ENCODE results near the gene KLHL15. TPM values are rescaled to one million over a fixed set of nuclear protein-coding genes. Genes with fewer than 3 reads are reported as not detected.

The KLHL15 gene
- total RNA-seq, 4 donors from 2014 or later: 6.9 to 13.2 (median 8.9) TPM

- TF ChIP-seq CTCF (IDR thresholded peaks at IDR 0.05) (no peak), EP300 (IDR thresholded peaks at IDR 0.05) (no peak), POLR2A (IDR thresholded peaks at IDR 0.05) (no peak)
- no peaks in the 10 kb centered on the region for H3K9me3 ChIP-seq
- no peak overlapping the region for H3K27ac ChIP-seq
- H3K36me3 ChIP-seq: peaks cover 0 to 8% (median 0%) of the 10 kb centered on the region in 3 donors
- WGBS, 2 donors: 84 to 96% methylated on average over 3 of the region's 3 CpGs
- DNase-seq (ENCODE audit: low spot score in 2 of 2): no peak
- H3K27me3 ChIP-seq: peaks cover 0 to 11% of the 10 kb centered on the region in 2 donors
- no peak overlapping the region for H3K4me3 ChIP-seq
- H3K4me1 ChIP-seq: no peaks in the 10 kb centered on the region
Measured at GRCh38 chrX:23993012-23993633, 33.9 kb downstream of the KLHL15 start.

GRCh38 chrX:23992431-23992830, 34.6 kb downstream of the KLHL15 start:
- Histone ChIP-seq H3K36me3 (peaks cover 0 to 15% (median 0%) of the 10 kb centered on the region in 3 donors), H3K27ac (no peak overlapping the region), H3K4me3 (no peak overlapping the region), H3K4me1 (no peaks in the 10 kb centered on the region), H3K9me3 (no peaks in the 10 kb centered on the region), H3K27me3 (peaks cover 0 to 11% of the 10 kb centered on the region in 2 donors)
- no peak for DNase-seq (ENCODE audit: low spot score in 2 of 2)
- TF ChIP-seq CTCF (IDR thresholded peaks at IDR 0.05) (no peak), POLR2A (IDR thresholded peaks at IDR 0.05) (no peak), EP300 (IDR thresholded peaks at IDR 0.05) (no peak)
- 84 to 90% methylated on average over 3 of the region's 3 CpGs for WGBS, 2 donors

- DNase-seq (ENCODE audit: low spot score in 2 of 2): no peak
- Histone ChIP-seq H3K27ac (no peak overlapping the region), H3K36me3 (peaks cover 0 to 15% (median 0%) of the 10 kb centered on the region in 3 donors), H3K4me1 (no peaks in the 10 kb centered on the region), H3K9me3 (no peaks in the 10 kb centered on the region), H3K4me3 (no peak overlapping the region), H3K27me3 (peaks cover 0 to 11% of the 10 kb centered on the region in 2 donors)
- TF ChIP-seq CTCF (IDR thresholded peaks at IDR 0.05) (no peak), EP300 (IDR thresholded peaks at IDR 0.05) (no peak), POLR2A (IDR thresholded peaks at IDR 0.05) (no peak)
- 90 to 95% methylated on average over 2 of the region's 2 CpGs for WGBS, 2 donors
Measured at GRCh38 chrX:23990455-23990854, 36.5 kb downstream of the KLHL15 start.

- peaks cover 0 to 11% of the 10 kb centered on the region in 2 donors for H3K27me3 ChIP-seq
- no peaks in the 10 kb centered on the region for H3K9me3 ChIP-seq
- DNase-seq (ENCODE audit: low spot score in 2 of 2): no peak
- H3K36me3 ChIP-seq: peaks cover 0 to 15% (median 0%) of the 10 kb centered on the region in 3 donors
- no peak overlapping the region for H3K27ac ChIP-seq
- 94 to 100% methylated on average over 3 of the region's 3 CpGs for WGBS, 2 donors
- TF ChIP-seq CTCF (IDR thresholded peaks at IDR 0.05): no peak
- TF ChIP-seq EP300 (IDR thresholded peaks at IDR 0.05): no peak
- TF ChIP-seq POLR2A (IDR thresholded peaks at IDR 0.05): no peak
- no peaks in the 10 kb centered on the region for H3K4me1 ChIP-seq
- H3K4me3 ChIP-seq: no peak overlapping the region
Measured at GRCh38 chrX:23989689-23990088, 37.3 kb downstream of the KLHL15 start.

- DNase-seq (ENCODE audit: low spot score in 2 of 2): no peak
- Histone ChIP-seq H3K4me1 (no peaks in the 10 kb centered on the region), H3K27ac (no peak overlapping the region), H3K27me3 (peaks cover 0 to 6% of the 10 kb centered on the region in 2 donors), H3K36me3 (peaks cover 0 to 5% (median 0%) of the 10 kb centered on the region in 3 donors), H3K4me3 (no peak overlapping the region), H3K9me3 (no peaks in the 10 kb centered on the region)
- WGBS, 2 donors: 88 to 100% methylated on average over 1 of the region's 1 CpG
- TF ChIP-seq CTCF (IDR thresholded peaks at IDR 0.05) (no peak), EP300 (IDR thresholded peaks at IDR 0.05) (no peak), POLR2A (IDR thresholded peaks at IDR 0.05) (no peak)
Measured at GRCh38 chrX:23982891-23983290, 44.1 kb downstream of the KLHL15 start.
